ENCODE measurements around the gene CLEC2L.

The CLEC2L gene

GRCh38 chr7:139576179-139576973 is 52.9 kb downstream of the CLEC2L start:
- no peak for DNase-seq

GRCh38 chr7:139580435-139580834 is 57.0 kb downstream of the CLEC2L start:
- DNase-seq: no peak

GRCh38 chr7:139582130-139582650 is 58.7 kb downstream of the CLEC2L start:
- DNase-seq: no peak

GRCh38 chr7:139582671-139583155 is 59.2 kb downstream of the CLEC2L start:
- no peak for DNase-seq

- no peak for DNase-seq
Measured at GRCh38 chr7:139583826-139584553, 60.5 kb downstream of the CLEC2L start.

- DNase-seq: no peak
Measured at GRCh38 chr7:139585042-139585441, 61.6 kb downstream of the CLEC2L start.

GRCh38 chr7:139586286-139586685 is 62.8 kb downstream of the CLEC2L start:
- DNase-seq: no peak

- no peak for DNase-seq
Measured at GRCh38 chr7:139587535-139587934, 64.0 kb downstream of the CLEC2L start.

GRCh38 chr7:139588632-139589031 is 65.1 kb downstream of the CLEC2L start:
- DNase-seq: no peak

GRCh38 chr7:139589474-139589873 is 66.0 kb downstream of the CLEC2L start:
- DNase-seq: no peak

GRCh38 chr7:139591550-139592195 is 68.2 kb downstream of the CLEC2L start:
- DNase-seq: no peak

- no peak for DNase-seq
Measured at GRCh38 chr7:139592801-139593461, 69.4 kb downstream of the CLEC2L start.

- DNase-seq: no peak
Measured at GRCh38 chr7:139594090-139594489, 70.6 kb downstream of the CLEC2L start.
